Activated T-helper 2 cell treated with anti-CD3 and anti-CD28 coated beads, Interferon-gamma antibody, Interleukin-2, Interleukin-4, amounts not matched to agents 10 μg/mL and 5 μg/mL and 100 μg/mL, durations not matched to agents 14 hours and 24 hours and 36 hours (primary cell): ENCODE data around the gene ULBP1. TPM values are rescaled to one million over a fixed set of nuclear protein-coding genes. Genes with fewer than 3 reads are reported as not detected.
"Not testable (repeated sequence)": the region's sequence is repeated elsewhere in the genome, so short reads cannot be mapped to it uniquely, and the experiment has no call there.

Experiments
- DNase-seq: peaks from one replicate; pipeline ENCODE4 v3.0.0; 2021; ENCODE audit warnings: low spot score
- H3K27ac Mint-ChIP-seq: one replicate; pipeline ENCODE4 v1.8.0; 2021; ENCODE audit warnings: mixed read lengths
- H3K27me3 Mint-ChIP-seq: one replicate; pipeline ENCODE4 v1.8.0; 2021; ENCODE audit warnings: low read depth, mixed read lengths
- H3K36me3 Mint-ChIP-seq: one replicate; pipeline ENCODE4 v1.8.0; 2021; ENCODE audit warnings: low read depth, mixed read lengths
- H3K4me1 Mint-ChIP-seq: one replicate; pipeline ENCODE4 v1.8.0; 2021; ENCODE audit warnings: low read depth, mixed read lengths
- H3K4me3 Mint-ChIP-seq: one replicate; pipeline ENCODE4 v1.8.0; 2021; ENCODE audit warnings: low read depth, mild to moderate bottlenecking, moderate library complexity, mixed read lengths
- H3K9me3 Mint-ChIP-seq: one replicate; pipeline ENCODE4 v1.8.0; 2021; ENCODE audit warnings: mixed read lengths
- intact Hi-C: fragments of 100-400 bp; cut with micrococcal nuclease; formaldehyde crosslinking; loops from one replicate; pipeline ENCODE4 v1.15.1; 2023
- total RNA-seq: library from RNA; stranded (reverse); gene quantifications from 2 replicates; pipeline ENCODE4 v1.2.3, GENCODE V29; 2022

ULBP1 gene
- total RNA-seq, 1 donor from 2014 or later = 0.41 TPM

- H3K4me3 Mint-ChIP-seq = no peak overlapping the region
- H3K36me3 Mint-ChIP-seq = no peaks in the 10 kb centered on the region
- DNase-seq = no peak
- no peaks in the 10 kb centered on the region for H3K9me3 Mint-ChIP-seq
- H3K4me1 Mint-ChIP-seq = peaks cover 29% of the 10 kb centered on the region
- peaks cover 83% of the 10 kb centered on the region for H3K27me3 Mint-ChIP-seq
- intact Hi-C loops = loop anchor here (5.0 to 10.0 kb wide), 2 partner anchors 67 to 479 kb away; no protein-coding TSS in a partner anchor
- no peak overlapping the region for H3K27ac Mint-ChIP-seq
Observed at GRCh38 chr6:149935668-149936067, 28.1 kb upstream of the ULBP1 start.

- Mint-ChIP-seq H3K9me3 (no peaks in the 10 kb centered on the region), H3K4me3 (no peak overlapping the region), H3K27me3 (peaks cover 80% of the 10 kb centered on the region), H3K27ac (no peak overlapping the region), H3K36me3 (no peaks in the 10 kb centered on the region), H3K4me1 (peaks cover 34% of the 10 kb centered on the region)
- no peak for DNase-seq
- intact Hi-C loops = loop anchor here (5.0 to 10.0 kb wide), 2 partner anchors 66 to 478 kb away; no protein-coding TSS in a partner anchor
Observed at GRCh38 chr6:149936743-149937142, 27.0 kb upstream of the ULBP1 start.

- H3K4me3 Mint-ChIP-seq, DNase-seq, H3K27ac Mint-ChIP-seq, H3K36me3 Mint-ChIP-seq, H3K9me3 Mint-ChIP-seq: not testable (repeated sequence)
- Mint-ChIP-seq H3K4me1 (peaks cover 34% of the 10 kb centered on the region), H3K27me3 (peaks cover 84% of the 10 kb centered on the region)
- intact Hi-C loops = loop anchor here (2.0 to 10.0 kb wide), 3 partner anchors 53 to 477 kb away; no protein-coding TSS in a partner anchor
Observed at GRCh38 chr6:149938013-149938570, 25.7 kb upstream of the ULBP1 start.

- Mint-ChIP-seq H3K4me3 (peak overlapping the region; percentile 65), H3K27me3 (peaks cover 83% of the 10 kb centered on the region), H3K36me3 (no peaks in the 10 kb centered on the region), H3K27ac (no peak overlapping the region), H3K9me3 (no peaks in the 10 kb centered on the region), H3K4me1 (peaks cover 34% of the 10 kb centered on the region)
- DNase-seq = peak; percentile 55
- intact Hi-C loops = loop anchor here (2.0 to 10.0 kb wide), 3 partner anchors 52 to 476 kb away; no protein-coding TSS in a partner anchor
Observed at GRCh38 chr6:149938571-149939355, 25.0 kb upstream of the ULBP1 start.

GRCh38 chr6:149939356-149939648, 24.4 kb upstream of the ULBP1 start:
- intact Hi-C loops = loop anchor here (2.0 to 10.0 kb wide), 3 partner anchors 51 to 475 kb away; no protein-coding TSS in a partner anchor
- Mint-ChIP-seq H3K27me3 (peaks cover 84% of the 10 kb centered on the region), H3K9me3 (no peaks in the 10 kb centered on the region), H3K4me1 (peaks cover 30% of the 10 kb centered on the region), H3K27ac (no peak overlapping the region), H3K4me3 (peak overlapping the region; percentile 65), H3K36me3 (no peaks in the 10 kb centered on the region)
- no peak for DNase-seq

GRCh38 chr6:149939909-149940671, 23.7 kb upstream of the ULBP1 start:
- H3K36me3 Mint-ChIP-seq = no peaks in the 10 kb centered on the region
- H3K9me3 Mint-ChIP-seq = no peaks in the 10 kb centered on the region
- H3K4me1 Mint-ChIP-seq = peaks cover 25% of the 10 kb centered on the region
- intact Hi-C loops = loop anchor here (2.0 to 10.0 kb wide), 3 partner anchors 51 to 475 kb away; no protein-coding TSS in a partner anchor
- H3K27ac Mint-ChIP-seq = no peak overlapping the region
- DNase-seq = no peak
- H3K27me3 Mint-ChIP-seq = peaks cover 77% of the 10 kb centered on the region
- peak overlapping the region; percentile 15 for H3K4me3 Mint-ChIP-seq

GRCh38 chr6:149940672-149940982, 23.1 kb upstream of the ULBP1 start:
- Mint-ChIP-seq H3K36me3 (no peaks in the 10 kb centered on the region), H3K27me3 (peaks cover 74% of the 10 kb centered on the region), H3K4me3 (peak overlapping the region; percentile 15), H3K27ac (no peak overlapping the region), H3K4me1 (peaks cover 21% of the 10 kb centered on the region), H3K9me3 (no peaks in the 10 kb centered on the region)
- intact Hi-C loops = no loop called here
- no peak for DNase-seq

GRCh38 chr6:149941583-149942460, 21.9 kb upstream of the ULBP1 start, which contains the start of gene ULBP2:
Gene ULBP2 (plus strand): TSS chr6:149942014. CDS start chr6:149942073, 59 bp downstream.
- H3K27me3 Mint-ChIP-seq = peaks cover 69% of the 10 kb centered on the region
- H3K9me3 Mint-ChIP-seq = no peaks in the 10 kb centered on the region
- intact Hi-C loops = loop anchor here (1.0 kb wide), 1 partner anchor 21 kb away; the partner anchor contains the start of gene ULBP1
- no peaks in the 10 kb centered on the region for H3K36me3 Mint-ChIP-seq
- peak within 1 kb of the TSS; percentile 55 for H3K27ac Mint-ChIP-seq
- peaks cover 21% of the 10 kb centered on the region for H3K4me1 Mint-ChIP-seq
- H3K4me3 Mint-ChIP-seq = peak within 1 kb of the TSS; percentile 91
- peak; percentile 78 for DNase-seq

GRCh38 chr6:149942461-149942829, 21.3 kb upstream of the ULBP1 start:
- no peak for DNase-seq
- Mint-ChIP-seq H3K4me1 (peaks cover 21% of the 10 kb centered on the region), H3K27ac (no peak overlapping the region), H3K4me3 (peak overlapping the region; percentile 91), H3K27me3 (peaks cover 65% of the 10 kb centered on the region), H3K36me3 (no peaks in the 10 kb centered on the region), H3K9me3 (no peaks in the 10 kb centered on the region)
- intact Hi-C loops = no loop called here

- H3K27ac Mint-ChIP-seq, H3K9me3 Mint-ChIP-seq, intact Hi-C loops, H3K36me3 Mint-ChIP-seq, DNase-seq: not testable (repeated sequence)
- peaks cover 65% of the 10 kb centered on the region for H3K27me3 Mint-ChIP-seq
- H3K4me3 Mint-ChIP-seq = peak overlapping the region; percentile 26
- peaks cover 20% of the 10 kb centered on the region for H3K4me1 Mint-ChIP-seq
Observed at GRCh38 chr6:149943321-149943720, 20.4 kb upstream of the ULBP1 start.

- H3K4me1 Mint-ChIP-seq, intact Hi-C loops, DNase-seq, H3K36me3 Mint-ChIP-seq, H3K27ac Mint-ChIP-seq, H3K9me3 Mint-ChIP-seq, H3K4me3 Mint-ChIP-seq: not testable (repeated sequence)
- peaks cover 63% of the 10 kb centered on the region for H3K27me3 Mint-ChIP-seq
Observed at GRCh38 chr6:149945276-149945675, 18.5 kb upstream of the ULBP1 start.

- H3K36me3 Mint-ChIP-seq, DNase-seq, H3K4me3 Mint-ChIP-seq, H3K9me3 Mint-ChIP-seq, intact Hi-C loops, H3K4me1 Mint-ChIP-seq, H3K27ac Mint-ChIP-seq: not testable (repeated sequence)
- peaks cover 65% of the 10 kb centered on the region for H3K27me3 Mint-ChIP-seq
Observed at GRCh38 chr6:149946631-149947030, 17.1 kb upstream of the ULBP1 start.
